Fibroblast of peridontal ligament (primary cell): ENCODE data around the gene ARID1B.
"Not testable (repeated sequence)": the region's sequence is repeated elsewhere in the genome, so short reads cannot be mapped to it uniquely, and the experiment has no call there.

ENCODE experiments used
- DNase-seq: peaks from one replicate; pipeline ENCODE4 v3.0.0-alpha.2; 2010; ENCODE audit errors: extremely low read depth

The ARID1B gene

GRCh38 chr6:157021344-157021992, 244.3 kb downstream of the ARID1B start:
- DNase-seq = peak; percentile 83

- peak; percentile 95 for DNase-seq
These were observed 245.0 kb downstream of the ARID1B start for GRCh38 chr6:157021993-157022740.

GRCh38 chr6:157023958-157024357, 246.8 kb downstream of the ARID1B start:
- peak; percentile 81 for DNase-seq

DNA sequence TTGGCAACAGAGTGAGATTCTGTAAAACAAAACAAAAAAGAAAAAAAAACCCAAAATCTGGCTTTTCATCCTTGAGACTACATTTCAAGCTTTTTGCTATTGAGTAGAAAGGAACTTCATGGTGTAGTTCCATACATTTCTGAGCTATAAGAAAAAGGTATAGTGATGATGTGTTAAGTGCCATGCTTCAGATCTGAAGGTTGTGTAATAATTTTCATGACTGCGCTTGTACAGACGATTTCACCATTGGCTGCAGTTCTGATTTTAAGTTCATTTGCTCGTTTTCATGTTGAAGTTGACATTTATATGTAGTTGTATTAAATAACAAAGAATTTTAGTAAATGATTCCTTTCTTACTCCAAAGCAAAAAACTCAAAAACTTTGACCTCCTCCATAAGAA, 247.6 kb downstream of the ARID1B start:
- no peak for DNase-seq

DNA sequence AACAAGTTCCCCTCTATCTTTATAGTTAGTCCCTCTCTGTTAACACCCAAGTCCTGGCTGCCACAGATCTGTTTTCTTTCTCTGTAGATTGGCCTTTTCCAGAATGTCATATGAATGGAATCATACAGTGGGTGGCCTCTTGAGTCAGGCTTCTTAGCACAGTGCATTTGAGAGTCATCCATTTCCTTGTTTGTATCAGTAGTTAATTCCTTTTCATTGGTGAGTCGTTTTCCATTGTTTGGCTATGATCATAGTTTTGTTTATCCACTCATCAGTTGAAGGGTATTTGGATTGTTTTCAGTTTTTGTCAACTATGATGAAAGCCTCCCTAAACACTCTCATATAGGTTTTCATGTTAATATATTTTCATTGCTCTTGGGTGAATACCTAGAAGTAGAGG, 248.3 kb downstream of the ARID1B start:
- no peak for DNase-seq

DNA sequence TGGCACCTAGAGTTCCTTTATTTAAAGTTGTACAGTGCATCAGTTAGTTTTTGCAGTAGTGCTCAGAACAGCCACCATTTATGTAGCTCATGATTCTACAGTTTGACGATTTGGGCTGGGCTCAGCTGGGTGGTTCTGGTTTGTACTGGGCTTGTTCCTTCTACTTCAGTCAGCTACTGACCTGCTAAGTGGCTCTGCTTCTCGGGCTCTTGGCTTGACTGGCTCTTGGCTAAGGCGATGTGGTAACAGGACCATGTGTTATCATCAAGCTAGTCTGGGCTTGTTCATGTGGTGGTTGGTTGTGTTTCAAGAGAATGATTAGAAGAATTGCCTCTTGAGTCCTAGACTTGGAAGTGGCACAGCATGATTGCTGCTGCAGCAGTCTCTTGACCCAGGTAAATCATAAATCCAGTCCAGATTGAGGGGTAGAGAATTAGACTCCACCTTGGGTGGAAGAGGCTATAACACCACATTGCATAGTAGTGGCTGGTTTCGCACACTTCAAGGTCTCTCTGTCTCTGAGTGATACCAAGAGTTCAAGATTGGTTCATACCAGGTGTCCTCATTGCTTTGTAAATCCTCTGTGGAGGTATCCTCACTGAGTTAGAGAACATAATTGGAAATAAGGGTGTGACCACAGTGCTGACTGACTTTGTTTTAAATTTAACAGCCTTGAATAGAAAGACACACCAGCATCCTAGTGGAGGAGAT, 253.0 kb downstream of the ARID1B start:
- no peak for DNase-seq

- DNase-seq = no peak
These were observed 253.6 kb downstream of the ARID1B start for GRCh38 chr6:157030755-157031154.

DNA sequence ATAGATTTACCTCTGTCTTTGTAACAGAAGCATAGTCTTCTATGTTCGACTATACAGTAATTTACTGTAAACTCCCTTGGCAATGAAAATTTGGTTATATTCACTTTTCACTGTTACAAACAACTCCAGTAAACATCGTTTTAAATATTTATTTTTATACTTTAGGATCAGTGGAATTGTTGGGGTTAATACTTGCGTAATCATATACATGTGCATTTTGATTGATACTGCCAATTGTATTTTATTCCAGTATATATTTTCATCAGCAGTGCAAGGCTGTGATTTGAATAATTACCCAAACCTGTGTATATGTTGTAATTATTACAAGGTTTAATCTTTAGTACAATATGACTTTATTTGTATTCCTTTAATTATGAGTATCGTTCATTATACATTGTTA, 255.7 kb downstream of the ARID1B start:
- DNase-seq = no peak

DNA sequence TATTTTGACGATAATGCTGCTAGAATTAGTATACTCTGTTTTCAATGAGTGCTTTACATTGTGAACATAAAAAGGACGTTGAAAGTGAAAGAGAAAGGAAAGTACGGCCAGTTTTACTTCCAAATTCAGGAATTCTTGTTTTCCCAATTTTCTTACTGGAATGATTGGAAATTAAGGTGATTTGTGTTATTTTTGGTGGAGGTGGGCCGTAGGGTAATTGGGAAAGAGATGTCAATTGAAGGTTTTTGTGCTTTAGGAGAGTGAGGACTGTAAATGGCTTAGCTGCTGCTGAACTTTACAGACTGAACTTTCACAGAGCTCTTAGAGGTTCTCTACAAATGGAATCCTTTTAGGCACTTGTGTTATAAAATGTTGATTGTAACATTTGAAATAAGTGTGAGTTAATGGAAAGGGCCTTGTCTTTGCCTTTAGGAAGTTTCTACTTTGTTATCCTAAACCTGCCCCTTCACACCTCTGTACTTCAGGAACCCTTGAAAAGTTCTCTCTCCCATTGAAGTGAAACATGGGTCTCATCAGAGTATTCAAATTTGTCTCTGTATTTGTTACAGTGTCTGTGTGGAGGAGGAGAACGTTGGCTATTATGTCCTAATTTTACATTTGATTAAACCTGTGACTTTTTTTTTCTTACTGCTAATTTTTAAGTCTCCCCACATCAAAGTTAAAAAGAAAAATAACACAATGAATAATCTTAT, 256.4 kb downstream of the ARID1B start:
- peak; percentile 63 for DNase-seq

- DNase-seq = peak; percentile 76
These were observed 257.5 kb downstream of the ARID1B start for GRCh38 chr6:157034436-157035230.

- DNase-seq = no peak
These were observed 258.4 kb downstream of the ARID1B start for GRCh38 chr6:157035546-157035945.

GRCh38 chr6:157036245-157036711, 259.1 kb downstream of the ARID1B start:
- peak; percentile 69 for DNase-seq

DNA sequence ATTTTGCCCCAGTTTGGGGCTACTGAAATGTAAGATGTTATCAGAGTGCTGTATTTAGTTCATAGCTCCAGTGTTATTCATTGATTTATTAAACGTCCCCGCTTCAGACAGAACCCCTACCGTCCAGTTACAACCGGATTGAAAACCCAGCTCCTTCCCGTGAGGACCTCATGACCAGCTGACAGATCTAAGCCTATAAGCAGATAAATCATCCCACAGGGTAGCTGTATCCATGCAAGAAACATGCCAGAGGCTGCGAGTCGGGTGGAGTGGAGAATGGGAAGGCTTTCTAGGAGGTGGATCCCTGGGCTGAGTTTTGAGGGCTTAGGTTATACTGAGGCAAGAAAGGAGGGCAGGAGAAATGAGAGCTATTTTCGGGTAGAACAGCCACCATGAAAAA, 260.0 kb downstream of the ARID1B start:
- no peak for DNase-seq

DNA sequence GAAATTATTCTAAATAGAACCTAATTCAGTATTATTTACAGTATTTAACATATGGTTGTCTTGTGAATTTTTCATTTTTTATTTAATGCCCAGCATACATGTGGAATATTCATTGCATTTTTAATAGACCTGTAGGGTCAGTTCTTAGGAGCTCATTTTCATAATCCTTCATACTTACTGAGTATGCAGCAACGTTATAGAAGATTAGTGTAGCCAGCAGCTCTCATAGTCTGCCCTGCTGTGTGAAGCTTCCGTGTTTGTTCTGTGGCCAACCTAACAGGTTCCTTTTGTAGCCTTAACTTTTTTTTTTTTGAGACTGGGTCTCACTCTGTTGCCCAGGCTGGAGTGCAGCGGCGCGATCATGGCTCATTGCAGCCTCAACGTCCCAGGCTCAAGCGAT, 261.4 kb downstream of the ARID1B start:
- DNase-seq = no peak

- DNase-seq = not testable (repeated sequence)
These were observed 262.5 kb downstream of the ARID1B start for GRCh38 chr6:157039639-157040038.

DNA sequence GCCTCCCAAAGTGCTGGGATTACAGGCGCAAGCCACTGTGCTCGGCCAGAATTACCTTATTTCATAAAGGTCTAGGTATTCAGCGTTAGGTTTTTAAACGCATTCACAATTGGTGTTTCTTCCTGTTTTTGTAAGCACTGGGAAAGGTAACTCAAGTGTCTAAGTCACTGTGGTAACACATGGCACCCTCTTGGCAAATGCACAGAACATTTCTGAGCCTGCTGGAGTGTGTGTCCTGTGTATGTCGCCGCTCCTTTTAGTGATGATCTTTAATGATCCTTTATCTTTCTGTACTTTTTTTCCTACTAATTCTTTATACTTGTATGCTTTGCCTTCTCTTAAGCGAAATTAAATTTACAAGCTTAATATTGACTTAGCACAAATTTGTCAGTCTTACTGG, 263.0 kb downstream of the ARID1B start:
- no peak for DNase-seq

DNA sequence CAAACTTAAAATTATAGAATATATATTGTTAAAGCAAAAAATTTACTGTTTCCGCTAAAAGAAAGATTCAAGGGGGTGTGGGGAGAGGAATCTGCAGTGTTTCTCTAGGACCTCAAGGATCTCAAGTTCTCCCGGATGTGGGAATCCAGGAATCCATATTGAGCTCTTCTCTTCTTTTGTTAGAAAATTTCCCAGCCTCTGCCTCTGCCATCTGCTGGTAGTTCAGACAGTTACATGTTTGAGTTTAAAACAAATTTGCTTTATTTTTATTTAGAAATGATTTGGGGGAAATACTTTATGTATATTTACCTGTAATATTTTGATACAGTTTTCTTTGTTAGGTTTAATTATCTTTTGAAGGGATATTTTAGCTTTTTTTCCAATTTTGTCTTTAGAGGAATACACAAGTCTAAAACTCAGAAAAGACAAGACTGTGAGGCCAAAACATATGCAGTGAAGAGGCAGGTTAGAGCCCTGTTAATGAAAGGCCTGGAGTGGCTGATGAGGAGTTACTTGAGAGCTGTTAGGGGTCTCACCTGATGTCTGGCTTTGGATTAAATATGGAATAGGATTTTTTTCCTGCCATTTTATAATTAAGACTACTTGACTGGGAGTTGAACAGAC, 268.8 kb downstream of the ARID1B start:
- DNase-seq = peak; percentile 80

- DNase-seq = no peak
These were observed 269.6 kb downstream of the ARID1B start for GRCh38 chr6:157046776-157047175.

GRCh38 chr6:157047328-157047727, 270.1 kb downstream of the ARID1B start:
- DNase-seq = no peak

DNA sequence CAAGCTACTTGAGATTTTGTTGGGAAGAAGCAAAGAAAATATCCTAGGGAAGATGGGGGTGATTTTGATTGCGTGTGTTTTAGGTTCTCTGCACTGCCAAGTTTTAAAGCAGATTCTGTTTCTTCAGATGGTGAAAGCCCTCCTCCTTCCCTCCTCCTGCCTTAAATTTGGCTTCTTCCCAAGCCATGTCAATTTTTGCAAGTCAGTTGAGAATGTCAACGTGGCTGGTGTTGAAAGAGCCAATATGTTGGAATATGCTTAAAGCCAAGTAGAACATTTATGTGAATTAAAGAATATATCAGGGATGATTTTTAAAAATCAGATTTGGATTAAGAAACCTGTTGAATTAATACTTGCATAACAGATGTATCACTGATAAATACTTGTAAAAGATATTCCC, 270.8 kb downstream of the ARID1B start:
- peak; percentile 83 for DNase-seq

DNA sequence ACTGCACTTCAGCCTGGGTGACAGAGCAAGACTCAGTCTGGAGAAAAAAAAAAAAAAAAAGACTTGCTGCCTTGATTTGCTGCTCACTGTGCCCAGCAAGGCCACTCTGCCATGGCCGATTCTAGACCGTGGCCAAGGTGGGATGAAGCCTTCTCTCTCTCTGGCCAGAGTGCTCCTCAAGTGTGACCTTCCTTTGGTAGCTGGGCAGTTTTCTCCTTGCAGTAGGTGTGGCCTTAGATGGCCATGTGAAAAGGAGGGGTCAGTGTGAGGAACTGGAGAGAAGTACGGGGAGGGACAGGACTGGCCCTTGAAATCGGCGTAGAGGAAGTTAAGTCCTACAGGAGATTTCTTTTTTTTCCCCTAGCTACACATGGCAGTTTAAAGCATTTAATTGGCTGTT, 272.0 kb downstream of the ARID1B start:
- no peak for DNase-seq
